ENCODE data around the gene MAP2K5.

MAP2K5 gene

GRCh38 chr15:67813104-67813634, 270.7 kb downstream of the MAP2K5 start:
- TF ChIP-seq CTCF (conservative IDR thresholded peaks at IDR 0.05; ENCODE audit: control insufficient read depth, insufficient read depth, low read depth, low read length): no peak
- no peak for DNase-seq (ENCODE audit: low read depth)
- H3K4me3 ChIP-seq (ENCODE audit: control insufficient read depth, low read depth, low read length): no peak overlapping the region

- no peak for DNase-seq (ENCODE audit: low read depth)
- no peak overlapping the region for H3K4me3 ChIP-seq (ENCODE audit: control insufficient read depth, low read depth, low read length)
- TF ChIP-seq CTCF (conservative IDR thresholded peaks at IDR 0.05; ENCODE audit: control insufficient read depth, insufficient read depth, low read depth, low read length): no peak
These were observed 272.6 kb downstream of the MAP2K5 start for GRCh38 chr15:67815036-67815592.

- no peak for TF ChIP-seq CTCF (conservative IDR thresholded peaks at IDR 0.05; ENCODE audit: control insufficient read depth, insufficient read depth, low read depth, low read length)
- DNase-seq (ENCODE audit: low read depth): no peak
- H3K4me3 ChIP-seq (ENCODE audit: control insufficient read depth, low read depth, low read length): no peak overlapping the region
These were observed 274.2 kb downstream of the MAP2K5 start for GRCh38 chr15:67816668-67817067.

- H3K4me3 ChIP-seq (ENCODE audit: control insufficient read depth, low read depth, low read length): no peak overlapping the region
- no peak for DNase-seq (ENCODE audit: low read depth)
- TF ChIP-seq CTCF (conservative IDR thresholded peaks at IDR 0.05; ENCODE audit: control insufficient read depth, insufficient read depth, low read depth, low read length): no peak
These were observed 276.0 kb downstream of the MAP2K5 start for GRCh38 chr15:67818464-67818863.

- no peak overlapping the region for H3K4me3 ChIP-seq (ENCODE audit: control insufficient read depth, low read depth, low read length)
- TF ChIP-seq CTCF (conservative IDR thresholded peaks at IDR 0.05; ENCODE audit: control insufficient read depth, insufficient read depth, low read depth, low read length): no peak
These were observed 277.1 kb downstream of the MAP2K5 start for GRCh38 chr15:67819636-67820035.

GRCh38 chr15:67820122-67820991, 277.9 kb downstream of the MAP2K5 start:
- no peak for TF ChIP-seq CTCF (conservative IDR thresholded peaks at IDR 0.05; ENCODE audit: control insufficient read depth, insufficient read depth, low read depth, low read length)
- no peak overlapping the region for H3K4me3 ChIP-seq (ENCODE audit: control insufficient read depth, low read depth, low read length)
- DNase-seq (ENCODE audit: low read depth): no peak

More at GRCh38 chr15:67819636-67820035, 277.1 kb downstream of the MAP2K5 start:
- DNase-seq (ENCODE audit: low read depth): no peak

All from fibroblast of mammary gland (primary cell).